ENCODE measurements around the gene ABCG5.

ABCG5 gene

DNA sequence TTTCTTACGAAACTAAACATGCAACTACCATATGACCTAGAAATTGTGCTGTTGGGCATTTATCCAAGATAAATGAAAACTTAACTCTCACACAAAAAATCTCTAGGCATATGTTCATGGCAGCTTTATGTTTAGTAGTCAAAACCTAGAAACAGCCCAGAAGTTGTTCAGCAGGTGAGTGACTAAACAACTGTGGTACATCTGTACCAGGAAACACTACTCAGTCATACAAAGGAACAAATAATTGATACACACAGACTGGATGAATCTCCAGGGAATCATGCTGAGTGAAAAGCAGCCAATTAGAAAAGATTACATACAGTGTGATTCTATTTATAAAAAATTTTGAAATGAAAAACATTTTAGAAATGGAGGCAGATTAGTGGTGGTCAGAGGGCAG lies 35.5 kb downstream of the ABCG5 start:
- no peak for TF ChIP-seq ZNF664 (tag by site-specific recombination; IDR thresholded peaks at IDR 0.05)
- TF ChIP-seq, protein P1, sequence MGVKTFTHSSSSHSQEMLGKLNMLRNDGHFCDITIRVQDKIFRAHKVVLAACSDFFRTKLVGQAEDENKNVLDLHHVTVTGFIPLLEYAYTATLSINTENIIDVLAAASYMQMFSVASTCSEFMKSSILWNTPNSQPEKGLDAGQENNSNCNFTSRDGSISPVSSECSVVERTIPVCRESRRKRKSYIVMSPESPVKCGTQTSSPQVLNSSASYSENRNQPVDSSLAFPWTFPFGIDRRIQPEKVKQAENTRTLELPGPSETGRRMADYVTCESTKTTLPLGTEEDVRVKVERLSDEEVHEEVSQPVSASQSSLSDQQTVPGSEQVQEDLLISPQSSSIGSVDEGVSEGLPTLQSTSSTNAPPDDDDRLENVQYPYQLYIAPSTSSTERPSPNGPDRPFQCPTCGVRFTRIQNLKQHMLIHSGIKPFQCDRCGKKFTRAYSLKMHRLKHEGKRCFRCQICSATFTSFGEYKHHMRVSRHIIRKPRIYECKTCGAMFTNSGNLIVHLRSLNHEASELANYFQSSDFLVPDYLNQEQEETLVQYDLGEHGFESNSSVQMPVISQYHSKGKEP (tag by site-specific recombination; IDR thresholded peaks at IDR 0.05): no peak
- TF ChIP-seq ZNF423 (tag by site-specific recombination; IDR thresholded peaks at IDR 0.05): no peak
- TF ChIP-seq MYNN (tag by site-specific recombination; IDR thresholded peaks at IDR 0.05; ENCODE audit: borderline replicate concordance): no peak
- no peak for TF ChIP-seq REPIN1 (tag by site-specific recombination; IDR thresholded peaks at IDR 0.05; ENCODE audit: low read depth)
- TF ChIP-seq RBAK (tag by site-specific recombination; IDR thresholded peaks at IDR 0.05): no peak
- TF ChIP-seq SCRT1 (tag by site-specific recombination; IDR thresholded peaks at IDR 0.05; ENCODE audit: borderline replicate concordance): no peak
- no peak for TF ChIP-seq ZNF211 (tag by site-specific recombination; IDR thresholded peaks at IDR 0.05; ENCODE audit: low read depth)
- no peak for TF ChIP-seq ZNF600 (tag by site-specific recombination; IDR thresholded peaks at IDR 0.05)
- TF ChIP-seq ZBTB20 (tag by site-specific recombination; IDR thresholded peaks at IDR 0.05): no peak
- TF ChIP-seq, protein P2, sequence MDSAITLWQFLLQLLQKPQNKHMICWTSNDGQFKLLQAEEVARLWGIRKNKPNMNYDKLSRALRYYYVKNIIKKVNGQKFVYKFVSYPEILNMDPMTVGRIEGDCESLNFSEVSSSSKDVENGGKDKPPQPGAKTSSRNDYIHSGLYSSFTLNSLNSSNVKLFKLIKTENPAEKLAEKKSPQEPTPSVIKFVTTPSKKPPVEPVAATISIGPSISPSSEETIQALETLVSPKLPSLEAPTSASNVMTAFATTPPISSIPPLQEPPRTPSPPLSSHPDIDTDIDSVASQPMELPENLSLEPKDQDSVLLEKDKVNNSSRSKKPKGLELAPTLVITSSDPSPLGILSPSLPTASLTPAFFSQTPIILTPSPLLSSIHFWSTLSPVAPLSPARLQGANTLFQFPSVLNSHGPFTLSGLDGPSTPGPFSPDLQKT (IDR thresholded peaks at IDR 0.05; ENCODE audit: borderline replicate concordance, low read depth, low read length): no peak
- TF ChIP-seq ZFP3 (tag by site-specific recombination; IDR thresholded peaks at IDR 0.05; ENCODE audit: low read depth): no peak
- TF ChIP-seq ZBTB1 (tag by site-specific recombination; IDR thresholded peaks at IDR 0.05): no peak
- no peak for TF ChIP-seq GLI4 (tag by site-specific recombination; IDR thresholded peaks at IDR 0.05)
- TF ChIP-seq ZNF776 (tag by site-specific recombination; IDR thresholded peaks at IDR 0.05; ENCODE audit: borderline replicate concordance): no peak
- no peak for TF ChIP-seq ZNF792 (tag by site-specific recombination; IDR thresholded peaks at IDR 0.05)
- no peak for TF ChIP-seq ZNF677 (tag by site-specific recombination; IDR thresholded peaks at IDR 0.05)
- Histone ChIP-seq H3K36me3 (ENCODE audit: control insufficient read depth in 2 of 2, insufficient read depth in 1 of 2, low read length in 2 of 2) (peaks cover 10 to 11% of the 10 kb centered on the region in 2 experiments; a peak in 2 of 3 replicates), H3K27ac (ENCODE audit: extremely low read depth, low read depth, low read length) (no peak overlapping the region), H3K4me1 (ENCODE audit: control insufficient read depth, insufficient read depth, low read length) (0 out of 2 replicates have a peak, but pooled peaks cover 2% of the 10 kb centered on the region), H3K4me3 (ENCODE audit: low read depth, low read length) (no peak overlapping the region), H3K9me3 (ENCODE audit: control insufficient read depth, insufficient read depth, low read depth, low read length) (no peaks in the 10 kb centered on the region)
- ChIA-PET POLR2A (no interaction called here), CTCF (interaction anchor here (0.7 kb wide), 1 partner anchor 13 kb away, joined by 3 read pairs; no protein-coding TSS in a partner anchor)

DNA sequence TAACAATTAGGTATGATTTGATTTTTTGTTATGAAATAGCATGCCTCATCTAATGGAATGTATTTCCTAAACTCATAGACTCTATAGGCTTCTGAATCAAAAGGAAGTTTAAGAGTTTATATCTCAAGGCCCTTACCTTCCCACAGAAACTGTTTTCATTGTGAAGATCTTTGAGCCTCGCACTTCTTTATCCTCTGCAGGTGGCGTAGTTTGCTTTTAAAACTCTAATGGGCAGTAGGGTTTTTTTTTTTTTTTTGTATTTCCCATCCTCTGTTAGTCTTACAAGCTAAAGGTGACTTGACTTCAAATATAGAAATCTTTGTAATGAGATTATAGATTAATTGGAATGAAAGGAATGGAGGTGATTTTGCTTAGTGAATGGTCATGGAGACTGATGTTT lies 36.5 kb downstream of the ABCG5 start:
- Histone ChIP-seq H3K4me1 (ENCODE audit: control insufficient read depth, insufficient read depth, low read length) (0 out of 2 replicates have a peak, but pooled peaks cover 2% of the 10 kb centered on the region), H3K27ac (ENCODE audit: extremely low read depth, low read depth, low read length) (no peak overlapping the region), H3K9me3 (ENCODE audit: control insufficient read depth, insufficient read depth, low read depth, low read length) (no peaks in the 10 kb centered on the region), H3K36me3 (ENCODE audit: control insufficient read depth in 2 of 2, insufficient read depth in 1 of 2, low read length in 2 of 2) (peaks cover 10 to 11% of the 10 kb centered on the region in 2 experiments; a peak in 2 of 3 replicates), H3K4me3 (ENCODE audit: low read depth, low read length) (no peak overlapping the region)
- POLR2A ChIA-PET: no interaction called here
- CTCF ChIA-PET: interaction anchor here (0.6 kb wide), 1 partner anchor 13 kb away, joined by 4 read pairs; no protein-coding TSS in a partner anchor
- TF ChIP-seq, protein P3, sequence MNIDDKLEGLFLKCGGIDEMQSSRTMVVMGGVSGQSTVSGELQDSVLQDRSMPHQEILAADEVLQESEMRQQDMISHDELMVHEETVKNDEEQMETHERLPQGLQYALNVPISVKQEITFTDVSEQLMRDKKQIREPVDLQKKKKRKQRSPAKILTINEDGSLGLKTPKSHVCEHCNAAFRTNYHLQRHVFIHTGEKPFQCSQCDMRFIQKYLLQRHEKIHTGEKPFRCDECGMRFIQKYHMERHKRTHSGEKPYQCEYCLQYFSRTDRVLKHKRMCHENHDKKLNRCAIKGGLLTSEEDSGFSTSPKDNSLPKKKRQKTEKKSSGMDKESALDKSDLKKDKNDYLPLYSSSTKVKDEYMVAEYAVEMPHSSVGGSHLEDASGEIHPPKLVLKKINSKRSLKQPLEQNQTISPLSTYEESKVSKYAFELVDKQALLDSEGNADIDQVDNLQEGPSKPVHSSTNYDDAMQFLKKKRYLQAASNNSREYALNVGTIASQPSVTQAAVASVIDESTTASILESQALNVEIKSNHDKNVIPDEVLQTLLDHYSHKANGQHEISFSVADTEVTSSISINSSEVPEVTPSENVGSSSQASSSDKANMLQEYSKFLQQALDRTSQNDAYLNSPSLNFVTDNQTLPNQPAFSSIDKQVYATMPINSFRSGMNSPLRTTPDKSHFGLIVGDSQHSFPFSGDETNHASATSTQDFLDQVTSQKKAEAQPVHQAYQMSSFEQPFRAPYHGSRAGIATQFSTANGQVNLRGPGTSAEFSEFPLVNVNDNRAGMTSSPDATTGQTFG (tag by site-specific recombination; IDR thresholded peaks at IDR 0.05; ENCODE audit: borderline replicate concordance): no peak
- TF ChIP-seq, protein P4, sequence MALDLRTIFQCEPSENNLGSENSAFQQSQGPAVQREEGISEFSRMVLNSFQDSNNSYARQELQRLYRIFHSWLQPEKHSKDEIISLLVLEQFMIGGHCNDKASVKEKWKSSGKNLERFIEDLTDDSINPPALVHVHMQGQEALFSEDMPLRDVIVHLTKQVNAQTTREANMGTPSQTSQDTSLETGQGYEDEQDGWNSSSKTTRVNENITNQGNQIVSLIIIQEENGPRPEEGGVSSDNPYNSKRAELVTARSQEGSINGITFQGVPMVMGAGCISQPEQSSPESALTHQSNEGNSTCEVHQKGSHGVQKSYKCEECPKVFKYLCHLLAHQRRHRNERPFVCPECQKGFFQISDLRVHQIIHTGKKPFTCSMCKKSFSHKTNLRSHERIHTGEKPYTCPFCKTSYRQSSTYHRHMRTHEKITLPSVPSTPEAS (tag by site-specific recombination; IDR thresholded peaks at IDR 0.05): no peak
- TF ChIP-seq HOXD13 (CRISPR knock-in tag; IDR thresholded peaks at IDR 0.05; ENCODE audit: borderline replicate concordance) (no peak), SALL2 (tag by site-specific recombination; IDR thresholded peaks at IDR 0.05; ENCODE audit: borderline replicate concordance) (no peak), KLF16 (tag by site-specific recombination; IDR thresholded peaks at IDR 0.05) (no peak)
- TF ChIP-seq, protein P5, sequence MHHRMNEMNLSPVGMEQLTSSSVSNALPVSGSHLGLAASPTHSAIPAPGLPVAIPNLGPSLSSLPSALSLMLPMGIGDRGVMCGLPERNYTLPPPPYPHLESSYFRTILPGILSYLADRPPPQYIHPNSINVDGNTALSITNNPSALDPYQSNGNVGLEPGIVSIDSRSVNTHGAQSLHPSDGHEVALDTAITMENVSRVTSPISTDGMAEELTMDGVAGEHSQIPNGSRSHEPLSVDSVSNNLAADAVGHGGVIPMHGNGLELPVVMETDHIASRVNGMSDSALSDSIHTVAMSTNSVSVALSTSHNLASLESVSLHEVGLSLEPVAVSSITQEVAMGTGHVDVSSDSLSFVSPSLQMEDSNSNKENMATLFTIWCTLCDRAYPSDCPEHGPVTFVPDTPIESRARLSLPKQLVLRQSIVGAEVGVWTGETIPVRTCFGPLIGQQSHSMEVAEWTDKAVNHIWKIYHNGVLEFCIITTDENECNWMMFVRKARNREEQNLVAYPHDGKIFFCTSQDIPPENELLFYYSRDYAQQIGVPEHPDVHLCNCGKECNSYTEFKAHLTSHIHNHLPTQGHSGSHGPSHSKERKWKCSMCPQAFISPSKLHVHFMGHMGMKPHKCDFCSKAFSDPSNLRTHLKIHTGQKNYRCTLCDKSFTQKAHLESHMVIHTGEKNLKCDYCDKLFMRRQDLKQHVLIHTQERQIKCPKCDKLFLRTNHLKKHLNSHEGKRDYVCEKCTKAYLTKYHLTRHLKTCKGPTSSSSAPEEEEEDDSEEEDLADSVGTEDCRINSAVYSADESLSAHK (tag by site-specific recombination; IDR thresholded peaks at IDR 0.05): no peak
